ENCODE results near the gene ASXL3. TPM values are rescaled to one million over a fixed set of nuclear protein-coding genes. Genes with fewer than 3 reads are reported as not detected.

ASXL3 gene
- polyA plus RNA-seq, 1 donor (not counting 4 experiments of a cell fraction or from before 2014, with no cell fraction given) = not detected

GRCh38 chr18:33606621-33607020 is 28.6 kb downstream of the ASXL3 start:
- H3K9me1 ChIP-seq (ENCODE audit: control insufficient read depth, extremely low read depth, insufficient read depth, low read length) = no peaks in the 10 kb centered on the region
- FAIRE-seq (no peak), DNase-seq (ENCODE audit: low read depth, low spot score) (no peak)
- no peaks in the 10 kb centered on the region for H3K79me2 ChIP-seq (ENCODE audit: control insufficient read depth, insufficient read depth, low read length)
- H3K4me2 ChIP-seq (ENCODE audit: control insufficient read depth, extremely low read depth, insufficient read depth, low read depth, low read length) = no peak overlapping the region
- no peak overlapping the region for H3K27ac ChIP-seq (ENCODE audit: control insufficient read depth, insufficient read depth, low read length)
- no peak overlapping the region for H3K9ac ChIP-seq (ENCODE audit: control insufficient read depth, extremely low read depth, insufficient read depth, low read length)
- H3K9me3 ChIP-seq (ENCODE audit: control insufficient read depth, low read depth, low read length) = no peaks in the 10 kb centered on the region
- no peaks in the 10 kb centered on the region for H3K4me1 ChIP-seq (ENCODE audit: control insufficient read depth, extremely low read depth, insufficient read depth, low read length)
- no peak for TF ChIP-seq EZH2 (IDR thresholded peaks at IDR 0.05; ENCODE audit: low read length)
- peak in 1 of 3 experiments; percentile 10 for TF ChIP-seq CTCF (optimal IDR thresholded peaks at IDR 0.05 in 1 of 3, IDR thresholded peaks at IDR 0.05 in 1 of 3, conservative IDR thresholded peaks at IDR 0.05 in 1 of 3; ENCODE audit: extremely low read depth in 1 of 3, insufficient read depth in 2 of 3, low read length in 3 of 3)
- H3K27me3 ChIP-seq (ENCODE audit: control insufficient read depth, extremely low read depth, insufficient read depth, low read length) = no peaks in the 10 kb centered on the region
- H3K4me3 ChIP-seq (ENCODE audit: control insufficient read depth in 2 of 3, extremely low read depth in 1 of 3, insufficient read depth in 2 of 3, low read depth in 1 of 3, low read length in 3 of 3) = no peak overlapping the region
- no peaks in the 10 kb centered on the region for H4K20me1 ChIP-seq (ENCODE audit: control insufficient read depth, extremely low read depth, insufficient read depth, low read length)
- no peaks in the 10 kb centered on the region for H3K36me3 ChIP-seq (ENCODE audit: control insufficient read depth in 2 of 2, extremely low read depth in 1 of 2, insufficient read depth in 2 of 2, low read length in 2 of 2)
- dilution Hi-C loops (cut with MboI; ENCODE audit: extremely low pct_ligation_motif_present, low sequenced_read_pairs) = no loop called here
- no peak overlapping the region for H2AFZ ChIP-seq (ENCODE audit: control insufficient read depth, low read length)

GRCh38 chr18:33611525-33612135 is 33.6 kb downstream of the ASXL3 start:
- no peaks in the 10 kb centered on the region for H3K36me3 ChIP-seq (ENCODE audit: control insufficient read depth in 2 of 2, extremely low read depth in 1 of 2, insufficient read depth in 2 of 2, low read length in 2 of 2)
- no peak overlapping the region for H3K9ac ChIP-seq (ENCODE audit: control insufficient read depth, extremely low read depth, insufficient read depth, low read length)
- no peak overlapping the region for H3K27ac ChIP-seq (ENCODE audit: control insufficient read depth, insufficient read depth, low read length)
- H4K20me1 ChIP-seq (ENCODE audit: control insufficient read depth, extremely low read depth, insufficient read depth, low read length) = no peaks in the 10 kb centered on the region
- TF ChIP-seq EZH2 (IDR thresholded peaks at IDR 0.05; ENCODE audit: low read length) (no peak), CTCF (optimal IDR thresholded peaks at IDR 0.05 in 1 of 3, IDR thresholded peaks at IDR 0.05 in 1 of 3, conservative IDR thresholded peaks at IDR 0.05 in 1 of 3; ENCODE audit: extremely low read depth in 1 of 3, insufficient read depth in 2 of 3, low read length in 3 of 3) (no peak)
- no peaks in the 10 kb centered on the region for H3K4me1 ChIP-seq (ENCODE audit: control insufficient read depth, extremely low read depth, insufficient read depth, low read length)
- no peak overlapping the region for H3K4me3 ChIP-seq (ENCODE audit: control insufficient read depth in 2 of 3, extremely low read depth in 1 of 3, insufficient read depth in 2 of 3, low read depth in 1 of 3, low read length in 3 of 3)
- no peaks in the 10 kb centered on the region for H3K27me3 ChIP-seq (ENCODE audit: control insufficient read depth, extremely low read depth, insufficient read depth, low read length)
- FAIRE-seq (no peak), DNase-seq (ENCODE audit: low read depth, low spot score) (no peak)
- no peaks in the 10 kb centered on the region for H3K79me2 ChIP-seq (ENCODE audit: control insufficient read depth, insufficient read depth, low read length)
- H3K4me2 ChIP-seq (ENCODE audit: control insufficient read depth, extremely low read depth, insufficient read depth, low read depth, low read length) = no peak overlapping the region
- dilution Hi-C loops (cut with MboI; ENCODE audit: extremely low pct_ligation_motif_present, low sequenced_read_pairs) = no loop called here
- H3K9me1 ChIP-seq (ENCODE audit: control insufficient read depth, extremely low read depth, insufficient read depth, low read length) = no peaks in the 10 kb centered on the region
- no peaks in the 10 kb centered on the region for H3K9me3 ChIP-seq (ENCODE audit: control insufficient read depth, low read depth, low read length)
- no peak overlapping the region for H2AFZ ChIP-seq (ENCODE audit: control insufficient read depth, low read length)
